Transverse colon (tissue), 4 donors: Measurements from ENCODE around the gene PBX4.

Experiments
- CTCF ChIP-seq, 5 experiments: fragments of 200-600 bp in 3 of 5; fragments of 450-650 bp in 2 of 5; sonication (generic) in 3 of 5; IDR thresholded peaks; 1 replicate in 2 of 5; 2 replicates in 3 of 5; pipeline ENCODE4 v1.5.1; 2016 to 2017; ENCODE audit warnings: antibody characterized with exemption in 5 of 5, inconsistent platforms in 3 of 5, mild to moderate bottlenecking in 2 of 5, moderate library complexity in 1 of 5
- POLR2A ChIP-seq: fragments of 450-650 bp; IDR thresholded peaks from one replicate; pipeline ENCODE4 v1.6.1; 2016; ENCODE audit warnings: antibody characterized with exemption, mild to moderate bottlenecking, moderate library complexity
- POLR2AphosphoS5 ChIP-seq, 3 donors: sonication (generic); formaldehyde crosslinking; IDR thresholded peaks; one replicate each; pipeline ENCODE4 v1.6.1; 2016; ENCODE audit warnings: antibody characterized with exemption in 3 of 3

- TF ChIP-seq CTCF (IDR thresholded peaks at IDR 0.05) (no peak), POLR2AphosphoS5 (IDR thresholded peaks at IDR 0.05) (no peak), POLR2A (no peak)
Measured at GRCh38 chr19:19526581-19527370, 91.7 kb downstream of the PBX4 start.
